HuH-7 (cell line): ENCODE measurements around the gene KRT37.
A peak's percentile ranks its signal among the peaks of the same experiment; 100 is the strongest.
"Not testable (repeated sequence)": the region's sequence is repeated elsewhere in the genome, so short reads cannot be mapped to it uniquely, and the experiment has no call there.

Source experiments
- DNase-seq: peaks from one replicate; pipeline ENCODE4 v3.0.0; 2011; ENCODE audit warnings: low spot score

KRT37 gene

GRCh38 chr17:41434415-41434814 is 10.0 kb upstream of the KRT37 start:
- no peak for DNase-seq

- DNase-seq: no peak
Measured at GRCh38 chr17:41434005-41434404, 9.6 kb upstream of the KRT37 start.

- no peak for DNase-seq
Measured at GRCh38 chr17:41433586-41433985, 9.2 kb upstream of the KRT37 start.

- DNase-seq: not testable (repeated sequence)
Measured at GRCh38 chr17:41430376-41430775, 6.0 kb upstream of the KRT37 start.

- DNase-seq: no peak
Measured at GRCh38 chr17:41429667-41430066, 5.3 kb upstream of the KRT37 start.

GRCh38 chr17:41428591-41429291 is 4.4 kb upstream of the KRT37 start:
- DNase-seq: no peak

GRCh38 chr17:41422586-41422985 is 1.8 kb downstream of the KRT37 start:
- DNase-seq: not testable (repeated sequence)

- DNase-seq: no peak
Measured at GRCh38 chr17:41421617-41422016, 2.8 kb downstream of the KRT37 start.

- DNase-seq: no peak
Measured at GRCh38 chr17:41421116-41421515, 3.3 kb downstream of the KRT37 start.

GRCh38 chr17:41420134-41420533 is 4.3 kb downstream of the KRT37 start:
- DNase-seq: no peak

GRCh38 chr17:41419716-41420115 is 4.7 kb downstream of the KRT37 start:
- DNase-seq: no peak

GRCh38 chr17:41418116-41418860 is 6.1 kb downstream of the KRT37 start:
- no peak for DNase-seq

GRCh38 chr17:41417576-41418015 is 6.8 kb downstream of the KRT37 start:
- peak; percentile 51 for DNase-seq

- DNase-seq: no peak
Measured at GRCh38 chr17:41417127-41417526, 7.3 kb downstream of the KRT37 start.

- DNase-seq: no peak
Measured at GRCh38 chr17:41416479-41416878, 7.9 kb downstream of the KRT37 start.

GRCh38 chr17:41415833-41416335 is 8.5 kb downstream of the KRT37 start:
- no peak for DNase-seq

GRCh38 chr17:41415411-41415810 is 9.0 kb downstream of the KRT37 start:
- no peak for DNase-seq

- DNase-seq: no peak
Measured at GRCh38 chr17:41413982-41414381, 10.4 kb downstream of the KRT37 start.

- no peak for DNase-seq
Measured at GRCh38 chr17:41413353-41413957, 10.9 kb downstream of the KRT37 start.

GRCh38 chr17:41411072-41411840 is 13.1 kb downstream of the KRT37 start:
- no peak for DNase-seq

- DNase-seq: no peak
Measured at GRCh38 chr17:41407226-41407625, 17.2 kb downstream of the KRT37 start.

- DNase-seq: no peak
Measured at GRCh38 chr17:41406205-41406604, 18.2 kb downstream of the KRT37 start.
